ENCODE measurements around the gene CCL16.
"Not testable (repeated sequence)": the region's sequence is repeated elsewhere in the genome, so short reads cannot be mapped to it uniquely, and the experiment has no call there.

DNA sequence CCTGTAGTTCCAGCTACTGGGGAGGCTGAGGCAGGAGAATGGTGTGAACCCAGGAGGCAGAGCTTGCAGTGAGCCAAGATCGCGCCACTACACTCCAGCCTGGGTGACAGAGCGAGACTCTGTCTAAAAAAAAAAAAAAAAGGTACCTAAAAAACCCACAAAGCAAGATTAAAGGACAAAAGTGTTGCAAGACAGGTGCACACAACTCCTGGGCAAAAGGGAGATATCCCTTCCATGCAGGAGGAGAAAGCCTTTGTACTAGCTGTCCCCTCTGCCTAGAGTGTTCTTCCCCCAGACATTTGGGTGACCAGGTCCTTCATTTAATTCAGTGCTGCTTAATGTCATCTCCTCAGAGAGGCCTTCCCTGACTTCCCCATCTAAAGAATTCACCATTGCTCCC lies 42.8 kb downstream of the CCL16 start:
- TF ChIP-seq, protein P1, sequence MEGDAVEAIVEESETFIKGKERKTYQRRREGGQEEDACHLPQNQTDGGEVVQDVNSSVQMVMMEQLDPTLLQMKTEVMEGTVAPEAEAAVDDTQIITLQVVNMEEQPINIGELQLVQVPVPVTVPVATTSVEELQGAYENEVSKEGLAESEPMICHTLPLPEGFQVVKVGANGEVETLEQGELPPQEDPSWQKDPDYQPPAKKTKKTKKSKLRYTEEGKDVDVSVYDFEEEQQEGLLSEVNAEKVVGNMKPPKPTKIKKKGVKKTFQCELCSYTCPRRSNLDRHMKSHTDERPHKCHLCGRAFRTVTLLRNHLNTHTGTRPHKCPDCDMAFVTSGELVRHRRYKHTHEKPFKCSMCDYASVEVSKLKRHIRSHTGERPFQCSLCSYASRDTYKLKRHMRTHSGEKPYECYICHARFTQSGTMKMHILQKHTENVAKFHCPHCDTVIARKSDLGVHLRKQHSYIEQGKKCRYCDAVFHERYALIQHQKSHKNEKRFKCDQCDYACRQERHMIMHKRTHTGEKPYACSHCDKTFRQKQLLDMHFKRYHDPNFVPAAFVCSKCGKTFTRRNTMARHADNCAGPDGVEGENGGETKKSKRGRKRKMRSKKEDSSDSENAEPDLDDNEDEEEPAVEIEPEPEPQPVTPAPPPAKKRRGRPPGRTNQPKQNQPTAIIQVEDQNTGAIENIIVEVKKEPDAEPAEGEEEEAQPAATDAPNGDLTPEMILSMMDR (IDR thresholded peaks at IDR 0.05; ENCODE audit: insufficient read depth, low read depth, low read length): not testable (repeated sequence)
- TF ChIP-seq EZH2 (IDR thresholded peaks at IDR 0.05; ENCODE audit: insufficient read depth, low read length): not testable (repeated sequence)

All from astrocyte (in vitro differentiated cells and primary cell).